GM04503 (cell line): ENCODE data around the gene EXOC6.

Experiments used
- DNase-seq: peaks from one replicate; pipeline ENCODE4 v3.0.0-alpha.2; 2012; ENCODE audit warnings: low read depth

The EXOC6 gene

DNA sequence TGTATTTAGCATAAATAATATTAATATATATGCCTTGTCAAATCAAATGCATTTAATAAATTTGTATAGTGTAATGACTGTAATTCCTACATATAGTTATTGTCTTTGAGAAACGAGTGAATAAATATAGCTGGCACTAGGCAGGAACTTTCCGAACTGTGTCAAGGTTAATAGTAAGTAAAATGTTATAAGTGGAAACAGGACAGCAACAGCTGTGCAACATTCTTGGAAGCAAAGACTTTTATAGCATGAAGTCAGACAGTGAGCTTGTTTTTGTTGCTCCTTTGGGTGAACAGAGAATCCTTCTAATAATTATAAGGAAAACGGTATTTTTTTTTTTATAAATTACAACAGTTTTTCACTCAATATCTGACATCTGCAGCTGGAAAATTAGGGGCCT is 14.0 kb upstream of the EXOC6 start:
- no peak for DNase-seq

DNA sequence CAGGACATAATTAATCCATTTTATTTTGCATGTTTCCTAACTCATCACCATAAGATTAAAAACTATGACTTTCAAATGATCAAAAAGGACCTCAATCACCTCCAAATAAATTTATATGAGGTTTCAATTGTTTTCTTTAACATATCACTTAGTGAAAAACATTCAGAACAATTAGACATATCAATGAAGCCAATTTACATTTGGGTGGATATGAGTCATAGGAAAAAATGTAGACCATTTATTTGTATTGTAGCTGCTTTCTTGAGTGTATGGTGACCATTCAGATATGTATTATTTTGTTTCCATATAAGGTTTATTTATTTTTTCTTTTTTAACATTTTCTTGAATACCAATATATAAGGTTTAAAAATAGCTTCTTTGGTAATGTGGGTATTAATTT is 13.3 kb upstream of the EXOC6 start:
- no peak for DNase-seq

DNA sequence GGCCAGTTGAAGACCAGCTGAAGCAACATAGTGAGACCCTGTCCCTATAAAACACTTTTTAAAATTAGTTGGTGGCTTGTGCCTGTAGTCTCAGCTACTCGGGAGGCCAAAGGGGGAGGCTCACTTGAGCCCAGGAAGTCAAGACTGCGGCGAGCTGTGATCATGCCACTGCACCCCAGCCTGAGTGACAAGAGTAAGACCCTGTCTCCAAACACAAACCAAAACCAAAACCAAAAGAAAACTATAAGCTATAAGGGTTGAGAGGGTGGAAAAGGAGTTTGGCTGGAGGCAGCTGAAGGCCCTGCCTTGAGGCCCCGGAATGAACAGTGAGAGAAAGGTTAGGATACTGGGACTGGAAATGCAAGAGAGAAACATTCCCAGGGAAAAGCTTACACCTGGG is 10.9 kb upstream of the EXOC6 start:
- no peak for DNase-seq

DNA sequence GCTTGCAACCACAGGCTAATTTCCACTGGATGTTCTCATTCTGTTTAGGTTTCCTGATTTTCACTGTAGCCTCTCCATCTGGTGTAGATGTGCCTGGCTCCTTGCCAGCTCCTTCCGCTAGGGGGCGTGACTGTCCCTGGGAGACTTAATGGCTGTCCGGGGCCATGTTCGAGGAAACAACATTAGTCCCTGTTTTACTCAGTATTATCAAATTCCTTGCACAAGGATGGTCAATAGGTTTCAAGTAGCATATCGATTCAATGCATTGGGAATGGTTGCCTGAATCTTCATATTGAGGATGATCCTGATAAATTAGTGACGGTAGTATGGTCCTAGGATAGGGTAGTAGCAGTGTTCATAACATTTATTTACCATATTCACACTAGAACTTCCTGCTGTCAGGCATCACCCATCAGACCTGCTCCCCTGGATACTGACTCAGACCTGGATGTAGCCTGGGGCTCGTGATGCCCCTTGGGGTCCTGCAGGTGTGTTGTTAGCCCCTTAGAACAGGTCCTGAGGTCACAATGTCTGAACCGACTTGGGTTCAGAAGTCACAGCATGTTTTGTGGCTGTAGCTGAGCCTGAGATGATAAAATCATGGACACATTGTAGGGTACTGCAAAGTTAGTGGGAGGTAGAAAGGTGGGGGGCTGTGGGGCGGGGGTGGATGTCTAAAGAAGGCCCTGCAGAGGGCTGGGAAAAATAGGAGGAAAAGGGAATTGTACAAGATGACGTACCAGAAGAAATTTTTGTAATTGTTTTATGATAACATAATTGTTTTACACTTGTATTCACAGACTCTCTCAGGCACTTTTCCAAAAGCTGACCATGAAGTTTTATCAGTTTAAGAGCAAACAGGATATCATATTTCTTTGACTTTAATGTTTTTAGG is 8.9 kb upstream of the EXOC6 start:
- DNase-seq, result no peak

DNA sequence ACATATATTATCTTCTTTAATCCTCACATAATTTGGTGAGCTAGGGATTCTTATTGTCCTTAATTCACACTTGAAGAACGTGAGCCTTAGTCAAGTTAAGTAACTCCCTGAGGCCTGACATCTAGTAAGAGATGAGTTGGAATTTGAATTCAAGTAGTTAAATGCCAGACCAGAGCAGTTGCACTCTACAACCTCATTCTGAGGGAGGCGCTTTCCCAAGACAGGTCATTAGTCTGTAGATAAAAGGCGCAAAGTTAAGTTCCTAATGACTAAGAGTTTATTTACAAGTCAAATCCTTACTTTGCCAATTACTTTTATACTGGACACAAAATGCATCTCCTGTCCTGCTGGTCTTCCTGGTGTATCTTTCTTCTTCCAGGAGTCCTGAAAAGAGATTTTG is 3.6 kb upstream of the EXOC6 start:
- DNase-seq, result no peak

DNA sequence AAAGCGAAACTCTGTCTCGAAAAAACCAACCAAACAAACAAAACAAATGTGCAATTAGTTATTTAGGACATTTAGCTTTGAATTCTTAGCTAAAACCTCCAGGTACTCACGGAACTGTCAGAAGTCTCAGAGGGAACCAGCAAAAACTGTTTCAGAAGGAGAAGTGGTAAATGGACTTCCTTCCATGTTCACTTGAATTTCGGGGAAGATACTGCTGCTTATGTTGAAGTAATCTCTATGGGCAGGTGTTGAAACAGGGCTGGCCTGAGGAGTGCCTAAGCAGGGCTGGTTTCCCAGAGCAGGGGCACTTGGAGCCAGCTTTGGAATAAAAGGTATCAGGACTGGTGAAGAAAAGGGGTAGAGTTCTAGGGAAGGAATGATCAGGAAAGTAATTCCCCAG is 2.4 kb upstream of the EXOC6 start:
- DNase-seq, result no peak

DNA sequence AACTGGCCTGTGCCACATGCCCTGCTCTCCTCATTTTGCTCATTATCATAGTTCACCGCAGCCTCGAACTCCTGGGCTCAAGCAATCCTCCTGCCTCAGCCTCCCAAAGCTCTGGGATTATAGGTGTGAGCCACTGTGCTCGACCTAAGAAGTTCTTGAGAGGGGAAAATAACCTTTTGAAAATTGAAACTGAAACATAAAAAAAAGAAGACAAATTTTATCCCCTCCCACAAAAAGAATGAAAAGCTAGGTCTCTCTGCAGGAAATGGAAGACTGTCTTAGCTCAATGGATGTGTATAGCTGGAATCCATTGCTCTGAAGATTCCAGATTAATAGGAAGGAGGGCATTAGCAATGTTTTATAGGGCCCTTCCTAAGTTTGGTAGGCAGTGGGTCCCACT is 2.0 kb upstream of the EXOC6 start:
- no peak for DNase-seq

DNA sequence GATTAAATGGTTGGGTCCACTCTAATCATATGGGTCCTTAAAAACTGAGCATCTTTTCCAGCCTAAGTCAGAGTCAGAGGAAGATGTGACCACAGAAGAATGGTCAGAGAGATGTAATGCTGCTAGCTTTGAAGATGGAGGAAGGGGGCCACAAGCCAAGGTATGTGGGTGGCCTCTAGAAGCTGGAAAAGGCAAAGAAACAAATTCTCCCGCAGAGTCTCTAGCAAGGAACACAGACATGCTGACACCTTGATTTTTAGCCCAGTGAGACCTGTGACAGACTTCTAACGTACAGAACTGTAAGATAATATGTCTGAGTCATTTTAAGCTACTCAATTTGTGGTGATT is 1.5 kb upstream of the EXOC6 start:
- no peak for DNase-seq

DNA sequence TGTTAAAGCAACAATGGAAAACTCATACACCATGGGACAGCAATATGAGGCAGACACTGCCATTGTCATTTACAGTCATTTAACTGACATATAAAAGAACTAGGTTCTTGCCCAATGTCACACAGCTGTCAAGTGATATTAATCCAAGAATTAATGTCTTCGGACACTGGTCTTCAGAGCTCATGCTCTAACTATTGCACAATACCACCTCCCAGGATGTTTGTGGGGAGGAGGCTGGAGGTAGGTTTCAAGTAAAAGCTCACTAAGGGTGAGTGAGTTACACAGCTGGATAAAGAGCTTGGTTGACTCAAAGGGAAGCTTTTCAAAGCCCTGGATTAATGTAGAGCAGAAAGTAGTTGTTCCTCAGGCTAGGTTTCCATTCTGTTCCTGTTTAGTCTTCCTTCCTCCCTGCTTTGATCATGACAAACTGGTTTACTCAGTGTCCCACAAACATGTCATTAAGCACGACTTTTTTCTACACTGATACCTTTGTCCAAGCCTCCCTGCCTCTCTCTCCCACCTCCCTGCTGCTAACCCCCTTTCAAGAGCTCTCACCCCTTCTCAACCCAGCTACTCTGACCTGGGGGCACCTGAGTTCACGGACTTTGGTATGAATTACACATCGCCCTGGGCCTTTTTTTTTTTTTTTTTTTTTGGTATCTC is 987 bp upstream of the EXOC6 start:
- DNase-seq, result no peak

DNA sequence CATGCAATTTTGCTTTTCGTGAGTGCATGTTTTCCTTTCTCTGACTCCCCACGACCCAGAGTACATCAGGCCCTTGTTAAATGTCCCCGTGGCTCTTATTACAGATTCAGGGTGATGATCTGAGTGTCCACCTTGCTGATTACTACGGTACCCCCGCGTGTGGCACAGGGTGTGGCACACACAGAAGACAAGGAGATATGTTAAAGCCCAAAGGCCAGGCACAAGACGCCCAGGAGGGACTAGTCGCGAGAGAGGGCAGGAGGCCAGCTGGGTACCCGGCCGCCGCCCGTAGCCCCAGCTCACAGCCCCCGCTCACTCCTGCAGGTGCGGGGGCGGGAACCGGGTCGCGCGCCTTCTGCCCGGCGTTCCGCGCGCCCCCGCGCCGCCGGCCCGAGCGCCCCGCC is 281 bp upstream of the EXOC6 start:
- DNase-seq, result no peak

DNA sequence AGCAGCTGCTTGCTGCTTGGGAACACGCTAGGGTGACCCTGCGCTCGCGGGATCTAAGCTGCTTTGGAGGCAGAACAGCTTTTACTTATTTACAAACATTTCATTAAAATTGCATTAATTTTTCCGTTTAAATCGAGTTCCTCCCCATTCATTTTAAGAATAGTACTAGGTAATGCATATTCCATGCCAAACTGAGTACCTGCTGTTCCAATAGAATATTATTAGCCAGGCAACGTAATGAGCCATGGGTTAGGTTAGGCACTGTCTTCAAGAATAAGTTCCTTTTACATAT is 860 bp downstream of the EXOC6 start:
- no peak for DNase-seq

DNA sequence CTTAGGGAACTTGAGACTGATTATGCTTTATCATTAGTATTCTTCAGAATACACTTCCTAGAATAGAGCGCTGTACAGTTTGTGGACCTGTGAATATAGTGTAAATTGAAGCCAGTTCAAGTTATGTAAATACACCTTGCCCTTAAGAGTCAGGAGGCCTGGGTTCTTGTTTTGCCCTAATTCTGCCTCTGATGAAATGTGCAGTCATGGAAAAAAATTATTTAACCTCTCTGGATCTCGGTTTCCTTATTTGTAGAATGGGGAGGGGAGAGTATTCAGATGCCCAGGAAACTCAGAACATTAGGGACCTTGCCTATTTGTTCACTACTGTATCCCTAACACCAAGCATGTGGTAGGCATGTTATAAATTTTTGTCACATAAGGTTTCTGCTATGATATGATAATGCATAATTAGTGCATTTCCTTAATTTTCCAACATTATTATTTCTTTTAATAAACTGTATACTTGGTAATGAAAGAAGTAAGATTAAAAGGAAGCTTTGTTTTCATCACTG is 1.3 kb downstream of the EXOC6 start:
- no peak for DNase-seq

DNA sequence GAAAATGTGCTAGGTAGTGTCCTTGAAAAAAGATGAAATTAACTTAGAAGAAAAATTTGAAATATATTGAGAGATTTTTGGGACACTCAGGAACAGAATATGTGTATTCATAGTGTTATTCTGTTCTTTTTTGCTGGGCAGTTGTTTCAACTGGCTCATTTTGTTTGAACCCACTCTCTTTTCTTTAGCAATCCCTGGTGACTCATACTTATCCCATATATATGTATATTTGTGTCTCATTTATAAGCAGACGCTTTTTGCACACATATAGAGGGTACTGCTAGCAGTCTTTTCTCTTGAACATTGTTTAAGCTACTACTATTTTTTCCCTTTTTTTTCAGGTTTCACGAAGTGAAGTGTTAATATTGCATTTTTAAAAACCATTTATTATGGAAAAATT is 1.9 kb downstream of the EXOC6 start:
- DNase-seq, result no peak

DNA sequence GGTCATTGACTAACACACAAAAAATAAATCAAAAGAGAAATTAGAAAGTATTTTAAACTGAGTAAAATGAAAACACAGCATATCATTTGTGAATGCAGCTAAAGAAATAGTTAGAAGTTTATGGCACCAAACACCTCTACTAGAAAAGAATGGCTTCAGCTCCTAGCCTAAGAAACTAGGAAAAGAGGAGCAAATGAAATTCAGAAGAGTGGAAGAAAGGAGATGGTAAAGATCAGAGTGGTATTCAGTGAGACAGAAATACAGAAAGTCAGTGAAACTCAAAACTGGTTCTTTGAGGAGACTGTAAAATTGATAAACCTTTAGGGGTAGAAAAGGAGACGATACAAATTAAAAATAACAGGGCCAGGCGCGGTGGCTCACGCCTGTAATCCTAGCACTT is 2.7 kb downstream of the EXOC6 start:
- DNase-seq, result no peak

DNA sequence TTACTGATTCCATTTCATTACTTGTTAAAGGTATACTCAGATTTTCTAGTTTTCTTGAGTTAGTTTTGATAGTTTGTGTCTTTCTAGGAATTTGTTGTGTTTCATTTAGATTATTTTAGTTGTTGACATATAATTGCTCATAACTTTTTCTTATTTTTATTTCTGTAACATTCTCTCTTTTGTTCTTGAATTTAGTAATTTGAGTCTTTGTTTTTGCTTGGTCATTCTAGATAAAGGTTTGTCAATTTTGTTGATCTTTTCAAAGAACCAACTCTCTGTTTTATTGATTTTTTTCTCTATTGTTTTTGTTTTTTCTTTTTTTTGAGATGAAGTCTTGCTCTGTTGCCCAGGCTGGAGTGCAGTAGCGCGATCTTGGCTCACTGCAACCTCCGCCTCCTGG is 7.2 kb downstream of the EXOC6 start:
- no peak for DNase-seq

DNA sequence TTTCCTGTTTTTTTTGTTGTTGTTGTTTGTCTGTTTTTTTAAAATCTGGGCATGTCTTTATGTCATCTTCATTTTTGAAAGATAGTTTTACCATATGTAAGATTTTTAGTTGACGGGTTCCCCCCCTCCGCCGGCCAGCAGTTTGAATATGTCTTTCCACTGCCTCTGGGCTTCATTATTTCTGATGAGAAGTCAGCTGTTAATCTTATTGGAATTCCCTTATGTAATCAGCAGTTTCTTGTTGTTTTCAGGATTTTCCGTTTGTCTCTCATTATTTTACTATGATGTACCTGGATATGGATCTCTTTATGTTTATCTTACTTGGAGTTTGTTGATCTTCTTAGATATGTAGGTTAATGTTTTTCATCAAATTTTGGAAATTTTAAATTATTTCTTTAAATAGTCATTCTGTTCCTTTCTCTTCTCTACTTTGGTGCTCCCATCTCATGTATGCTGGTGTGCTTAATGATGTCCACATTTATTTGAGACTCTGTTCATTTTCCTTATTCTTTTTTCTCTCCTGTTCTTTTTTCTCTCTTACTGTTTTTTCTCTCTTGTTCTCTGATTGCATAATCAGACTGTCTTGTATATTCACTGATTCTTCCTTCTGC is 9.7 kb downstream of the EXOC6 start:
- no peak for DNase-seq

DNA sequence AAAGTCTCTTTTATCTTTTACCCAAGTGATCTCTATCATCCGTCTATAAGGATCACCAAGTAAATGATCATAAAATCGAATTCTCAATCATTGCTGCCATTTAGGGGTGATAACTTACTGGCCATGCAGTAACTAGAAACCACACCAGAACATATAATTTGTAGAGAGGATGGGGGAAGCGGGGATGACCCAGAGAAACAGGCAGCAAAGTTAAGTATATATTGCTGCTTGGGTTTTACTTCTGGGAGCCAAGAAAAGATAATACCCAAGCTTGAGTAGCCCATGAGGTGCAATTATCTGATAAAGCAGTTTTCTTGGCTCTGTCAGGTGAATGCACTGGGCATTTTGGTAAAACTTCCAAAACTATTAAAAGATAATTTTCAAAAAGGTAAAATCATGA is 18.9 kb downstream of the EXOC6 start:
- no peak for DNase-seq

DNA sequence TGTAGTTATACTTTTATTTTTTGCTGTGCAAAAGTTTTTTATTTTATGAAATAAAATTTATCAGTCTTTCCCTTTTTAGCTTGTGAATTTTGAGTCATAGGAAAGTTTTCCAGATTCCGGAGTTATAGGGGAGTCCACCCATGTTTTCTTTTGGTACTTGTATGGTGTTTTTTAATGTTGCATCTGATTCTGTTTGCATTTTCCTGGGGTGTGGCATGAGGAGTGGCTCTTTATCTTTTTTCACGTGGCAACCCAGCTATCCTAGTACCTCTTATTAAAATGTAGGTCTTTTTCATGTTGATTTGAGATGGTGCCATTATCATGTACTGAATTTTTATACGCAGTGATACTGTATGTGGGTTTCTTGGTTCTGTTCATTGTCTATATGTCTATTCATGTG is 19.7 kb downstream of the EXOC6 start:
- DNase-seq, result no peak

DNA sequence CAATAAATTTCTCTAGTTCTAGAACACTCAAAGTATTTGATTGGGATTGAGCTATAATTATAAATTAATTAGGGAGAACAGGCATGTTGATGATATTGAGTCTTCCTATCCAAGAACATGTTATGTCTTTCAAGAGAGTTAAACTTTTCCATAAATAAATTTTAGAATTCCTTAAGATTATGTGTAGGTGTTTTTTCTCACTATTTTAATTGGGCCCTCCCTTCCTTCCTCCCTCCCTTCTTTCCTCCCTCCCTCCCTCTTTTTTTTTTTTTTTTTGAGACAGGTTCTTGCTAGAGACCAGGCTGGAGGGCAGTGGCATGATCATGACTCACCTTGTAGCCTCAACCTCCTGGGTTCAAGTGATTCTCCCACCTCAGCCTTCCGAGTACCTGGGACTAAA is 20.2 kb downstream of the EXOC6 start:
- no peak for DNase-seq

DNA sequence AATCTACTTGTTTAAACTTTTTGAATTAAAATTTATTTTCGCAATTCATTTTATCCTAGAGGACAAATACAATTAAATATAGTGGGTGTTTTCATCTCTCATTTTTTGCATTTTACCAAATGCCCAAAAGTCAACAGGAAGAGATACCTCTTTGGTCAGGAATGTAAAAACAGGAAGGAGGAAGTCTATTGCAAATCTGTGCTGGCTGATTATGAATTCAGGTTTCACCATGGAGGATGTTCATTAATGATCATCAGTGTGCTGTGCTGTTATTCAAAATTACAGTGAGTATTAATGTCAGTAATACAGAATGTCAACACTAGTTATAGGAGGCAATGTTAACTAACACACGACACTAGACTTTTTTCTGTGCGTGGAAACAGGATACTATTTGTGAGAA is 24.7 kb downstream of the EXOC6 start:
- no peak for DNase-seq

DNA sequence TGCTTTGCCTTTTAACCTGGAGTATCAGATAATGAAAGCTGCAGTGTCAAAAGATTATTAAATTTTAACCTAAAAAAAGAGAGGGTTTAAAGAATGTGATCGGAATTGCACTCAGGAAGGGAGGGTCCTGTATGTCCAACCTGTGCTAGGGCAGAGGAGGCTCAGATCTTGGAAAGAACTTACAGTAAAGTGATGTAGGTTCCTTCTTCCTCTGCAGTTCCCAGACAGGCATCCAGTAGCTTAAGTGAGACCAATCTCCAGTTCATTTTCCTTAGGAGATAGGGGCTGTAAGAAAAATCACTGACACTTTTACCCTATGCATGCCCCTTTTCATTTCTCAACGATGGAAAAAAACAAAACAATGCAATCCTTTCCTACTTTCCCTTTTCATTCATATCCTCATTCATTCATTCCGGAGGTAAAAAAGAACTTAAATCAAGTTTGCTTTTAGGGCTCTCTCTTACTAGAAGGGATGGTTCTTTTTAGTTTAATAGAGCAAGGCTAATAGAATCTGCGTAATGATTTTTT is 28.3 kb downstream of the EXOC6 start:
- DNase-seq, result no peak

DNA sequence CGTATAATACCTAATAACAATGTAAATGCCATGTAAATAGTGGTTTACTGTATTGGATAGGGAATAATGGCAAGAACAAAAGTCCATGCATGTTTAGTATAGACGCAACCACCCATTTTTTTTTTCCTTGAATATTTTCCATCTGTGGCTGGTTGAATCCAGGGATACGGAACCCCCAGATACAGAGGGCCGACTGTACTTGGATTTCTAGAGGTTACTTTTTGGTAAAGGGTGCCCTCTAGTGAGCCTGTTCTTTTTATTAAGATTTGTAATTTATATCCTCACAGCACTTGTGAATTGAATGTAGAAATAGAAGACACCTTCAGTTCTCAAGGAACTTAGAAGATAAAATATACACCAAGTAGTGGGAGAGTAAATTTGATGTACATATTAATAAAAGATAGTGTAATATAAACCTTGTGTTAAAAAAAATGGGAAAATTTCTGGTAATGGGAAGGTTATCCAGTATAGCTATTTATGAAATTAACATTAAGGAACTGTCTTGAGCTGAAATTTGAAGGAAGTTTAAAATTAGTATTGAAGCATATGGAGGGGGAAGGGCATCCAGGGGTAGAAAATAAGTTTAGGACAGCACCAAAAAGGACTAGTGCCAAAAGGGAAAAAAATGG is 32.0 kb downstream of the EXOC6 start:
- DNase-seq, result no peak

DNA sequence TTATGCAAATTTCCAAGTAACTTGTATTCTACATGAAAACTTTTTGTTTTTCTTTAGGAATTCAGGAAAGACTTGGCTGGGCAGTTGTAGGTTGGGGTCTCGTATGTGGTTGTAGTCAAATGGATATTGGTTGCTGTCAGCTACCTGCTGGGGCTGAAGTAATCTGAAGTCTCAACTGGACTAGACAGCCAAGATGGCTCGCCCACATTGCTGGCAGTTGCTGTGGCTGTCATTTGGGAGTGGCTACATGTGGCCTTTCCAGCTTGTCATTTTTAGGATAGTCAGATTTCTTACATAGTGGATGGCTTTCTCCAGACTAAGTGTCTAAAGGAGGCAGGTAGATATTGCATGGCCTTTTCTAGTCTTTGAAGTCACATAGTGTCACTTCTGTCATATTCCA is 32.6 kb downstream of the EXOC6 start:
- DNase-seq, result no peak
